Right ventricle myocardium inferior (tissue), 1 donor: ENCODE data around the gene CCDC13. TPM values are rescaled to one million over a fixed set of nuclear protein-coding genes. Genes with fewer than 3 reads are reported as not detected.

Experiments
- ATAC-seq: fragments of 200-7000 bp; cut with Tn5 transposase; one replicate; pipeline ENCODE4 v1.9.1; 2020; ENCODE audit warnings: mild to moderate bottlenecking, moderate library complexity
- DNase-seq: peaks from one replicate; pipeline ENCODE4 v3.0.0; 2021; ENCODE audit errors: missing footprints
- intact Hi-C: fragments of 100-400 bp; cut with DNase I; formaldehyde crosslinking; loops from one replicate; pipeline ENCODE4 v1.11.0; 2022
- total RNA-seq: library from RNA; stranded (reverse); fragmentation: NEBNext Ultra II Directional; extraction: Animal tissue kit (Norgen Biotek cat#: 25700); gene quantifications from one replicate; pipeline ENCODE4 v1.2.1, GENCODE V29; 2021
- donor health status: DM: no; HTN: yes; CAD: no; lungs with severe emphysema.

CCDC13 gene
- total RNA-seq, 1 donor from 2014 or later: 0.41 TPM

- intact Hi-C loops: no loop called here
- ATAC-seq: no peak
- DNase-seq: no peak
Observed at GRCh38 chr3:42801784-42802183, 28.7 kb upstream of the CCDC13 start.

GRCh38 chr3:42801048-42801620 is 28.1 kb upstream of the CCDC13 start:
- ATAC-seq (no peak), DNase-seq (no peak)
- intact Hi-C loops: no loop called here

DNA sequence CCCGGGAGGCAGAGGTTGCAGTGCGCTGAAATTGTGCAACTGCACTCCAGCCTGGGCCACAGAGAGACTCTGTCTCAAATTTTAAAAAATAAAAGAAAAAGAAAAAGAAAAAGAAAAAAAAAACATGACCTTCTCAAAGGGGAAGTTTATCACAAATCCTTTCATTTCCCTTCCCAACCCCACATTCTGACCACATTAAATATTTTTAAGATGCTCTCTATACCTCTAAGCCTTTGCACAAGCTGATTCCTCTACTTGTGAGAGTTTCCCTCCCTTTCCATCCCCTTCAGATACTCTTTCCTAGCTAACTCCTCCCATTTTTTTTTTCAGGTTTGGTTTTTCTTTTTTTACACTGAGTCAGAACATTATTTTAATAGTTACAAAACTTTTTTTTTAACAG is 27.2 kb upstream of the CCDC13 start:
- intact Hi-C loops: no loop called here
- ATAC-seq (no peak), DNase-seq (no peak)

DNA sequence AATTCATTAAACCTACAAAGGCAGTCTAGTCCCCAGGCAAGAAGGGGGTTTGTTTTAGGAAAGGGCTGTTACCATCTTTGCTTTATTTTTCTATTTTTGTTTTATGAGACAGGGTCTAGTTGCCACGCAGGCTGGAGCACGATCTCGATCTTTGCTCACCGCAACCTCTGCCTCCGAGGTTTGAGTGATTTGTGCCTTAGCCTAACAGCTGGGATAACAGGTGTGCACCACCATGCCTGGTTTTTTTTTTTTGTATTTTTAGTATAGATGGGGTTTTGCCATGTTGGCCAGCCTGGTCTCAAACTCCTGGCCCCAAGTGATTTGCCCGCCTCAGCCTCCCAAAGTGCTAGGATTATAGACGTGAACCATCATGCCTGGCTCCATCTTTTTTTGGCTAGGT is 26.3 kb upstream of the CCDC13 start:
- DNase-seq (no peak), ATAC-seq (no peak)
- intact Hi-C loops: no loop called here

DNA sequence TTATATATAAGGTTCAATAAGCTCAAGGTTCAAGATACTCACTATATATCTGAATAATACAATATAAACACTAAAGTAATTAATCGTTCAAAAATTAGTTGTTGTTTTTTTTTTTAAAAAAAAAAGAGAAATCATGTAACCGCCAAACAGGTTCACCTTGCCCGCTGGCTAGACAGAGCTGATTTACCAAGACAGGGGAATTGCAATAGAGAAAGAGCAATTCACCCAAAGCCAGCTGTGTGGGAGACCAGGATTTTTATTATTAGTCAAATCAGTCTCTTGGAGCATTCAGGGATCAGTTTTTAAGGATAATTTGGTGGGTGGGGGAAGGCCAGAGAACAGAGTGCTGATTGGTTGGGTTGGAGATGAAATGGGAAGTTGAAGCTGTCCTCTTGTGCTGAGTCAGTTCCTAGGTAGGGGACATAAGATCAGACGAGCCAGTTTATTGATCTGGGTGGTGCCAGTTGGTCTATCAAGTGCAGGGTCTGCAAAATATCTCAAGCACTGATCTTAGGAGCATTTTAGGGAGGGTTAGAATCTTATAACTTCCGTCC is 23.4 kb upstream of the CCDC13 start:
- no peak for DNase-seq
- intact Hi-C loops: no loop called here
- ATAC-seq: no peak

DNA sequence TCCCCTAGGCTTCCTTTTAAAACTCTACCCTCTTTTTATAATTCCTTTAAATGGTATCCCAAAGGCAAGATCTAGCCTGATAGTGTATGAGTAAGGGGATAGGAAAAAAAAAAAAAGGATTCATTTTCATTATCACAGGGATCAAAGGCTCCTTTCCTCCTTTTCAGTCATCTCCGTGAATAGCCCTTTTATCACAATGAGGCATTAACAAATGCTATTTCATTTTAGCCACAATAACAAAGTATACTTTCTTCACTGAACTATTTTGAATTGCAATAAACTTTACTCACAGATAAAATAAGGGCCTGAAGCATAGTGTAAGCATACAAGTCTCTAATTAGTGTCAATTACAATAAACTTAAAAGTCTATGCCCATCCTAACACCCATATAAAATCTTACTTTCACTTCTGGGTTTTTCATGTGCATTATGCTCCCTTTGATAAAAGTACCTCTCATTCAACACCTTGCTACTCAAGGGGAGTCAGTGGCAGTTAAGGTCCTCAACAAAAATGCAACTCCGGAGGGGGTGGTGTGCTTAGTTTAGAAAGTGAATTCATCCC is 22.6 kb upstream of the CCDC13 start:
- DNase-seq (no peak), ATAC-seq (no peak)
- intact Hi-C loops: no loop called here

GRCh38 chr3:42790714-42791229 is 17.7 kb upstream of the CCDC13 start:
- DNase-seq (no peak), ATAC-seq (no peak)
- intact Hi-C loops: no loop called here

- ATAC-seq (no peak), DNase-seq (no peak)
- intact Hi-C loops: no loop called here
Observed at GRCh38 chr3:42786631-42787030, 13.6 kb upstream of the CCDC13 start.

GRCh38 chr3:42786212-42786611 is 13.2 kb upstream of the CCDC13 start:
- intact Hi-C loops: no loop called here

DNA sequence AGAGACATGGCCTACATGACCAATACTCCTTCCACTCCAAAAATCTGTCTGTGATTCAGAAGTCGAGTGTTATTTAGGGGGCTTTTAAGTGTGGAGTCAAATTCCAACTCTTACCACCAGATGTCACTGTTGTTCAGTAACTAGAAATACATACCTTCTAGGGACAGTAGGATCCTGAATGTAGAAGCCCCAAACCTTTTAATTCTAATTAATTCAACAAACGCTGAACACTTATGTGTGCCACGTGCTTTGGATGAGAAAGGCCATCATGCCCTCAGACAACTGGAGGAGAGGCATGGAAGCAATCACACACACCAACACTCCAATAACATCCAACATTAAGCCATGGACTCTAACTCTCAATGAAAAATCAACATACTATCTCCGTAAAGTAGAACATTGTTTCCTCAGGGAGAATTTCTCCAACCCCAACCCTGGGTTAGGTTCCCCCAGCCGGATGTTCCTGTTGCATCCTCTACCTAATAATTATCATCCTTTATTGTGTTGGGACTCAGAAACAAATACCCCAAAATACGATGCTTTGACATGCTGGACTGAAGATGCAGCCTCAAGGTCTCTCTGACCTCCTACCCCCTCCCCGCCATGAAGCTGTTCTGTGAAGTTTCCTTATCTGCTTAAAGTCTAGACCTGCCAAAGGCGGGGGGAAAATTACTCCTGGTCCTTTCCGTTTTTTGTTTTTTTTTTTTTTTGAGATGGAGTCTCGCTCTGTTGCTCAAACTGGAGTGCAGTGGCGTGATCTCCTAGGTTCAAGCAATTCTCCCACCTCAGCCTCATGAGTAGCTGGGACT is 8.0 kb upstream of the CCDC13 start:
- intact Hi-C loops: loop anchor here (2.0 kb wide), 1 partner anchor 100 kb away; no protein-coding TSS in a partner anchor
- DNase-seq: no peak
- ATAC-seq: peak; percentile 64

More at GRCh38 chr3:42786212-42786611, 13.2 kb upstream of the CCDC13 start:
- DNase-seq (no peak), ATAC-seq (no peak)

GRCh38 chr3:42780398-42780797 is 7.3 kb upstream of the CCDC13 start:
- intact Hi-C loops: loop anchor here (2.0 kb wide), 1 partner anchor 100 kb away; no protein-coding TSS in a partner anchor
- no peak for DNase-seq
- ATAC-seq: no peak

DNA sequence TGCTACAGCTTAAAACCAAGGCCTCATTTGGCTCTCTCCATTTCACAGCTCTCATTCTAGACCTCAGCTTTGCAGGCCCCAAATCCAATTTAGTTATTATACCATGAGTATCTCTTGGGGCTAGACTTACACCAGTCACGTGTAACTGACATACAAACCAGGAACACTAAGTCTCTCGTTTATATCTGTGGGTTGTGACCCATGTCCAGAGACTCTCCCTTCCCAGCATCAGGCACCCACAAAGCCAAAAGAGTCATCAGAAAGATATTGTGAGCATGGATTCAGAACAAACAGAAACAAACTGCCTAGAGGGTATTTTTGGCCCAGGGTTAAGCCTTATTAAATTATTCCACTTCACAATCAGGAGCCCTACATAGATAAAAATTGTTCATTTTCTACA is 5.6 kb upstream of the CCDC13 start:
- intact Hi-C loops: loop anchor here (2.0 kb wide), 1 partner anchor 60 kb away; no protein-coding TSS in a partner anchor
- ATAC-seq (peak; percentile 57), DNase-seq (no peak)

DNA sequence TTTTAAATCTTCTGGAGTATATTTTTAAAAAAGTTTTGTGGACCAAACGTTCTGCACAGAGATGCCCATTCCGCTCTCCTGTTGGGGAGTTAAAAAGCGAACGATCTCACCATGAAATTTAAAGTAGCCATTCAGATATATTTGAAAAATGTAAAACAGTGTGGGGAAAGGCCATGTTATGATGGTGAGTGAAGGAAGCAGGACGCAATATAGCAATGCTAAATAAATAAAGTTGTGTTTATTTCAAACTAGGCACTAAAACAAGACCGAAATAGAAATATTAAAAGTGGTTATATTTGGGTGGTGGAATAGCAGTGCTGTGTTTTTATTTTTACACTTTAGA is 327 bp upstream of the CCDC13 start:
- no peak for DNase-seq
- no peak for ATAC-seq
- intact Hi-C loops: loop anchor here (1.0 kb wide), 1 partner anchor 31 kb away; the partner anchor contains the start of gene HIGD1A

DNA sequence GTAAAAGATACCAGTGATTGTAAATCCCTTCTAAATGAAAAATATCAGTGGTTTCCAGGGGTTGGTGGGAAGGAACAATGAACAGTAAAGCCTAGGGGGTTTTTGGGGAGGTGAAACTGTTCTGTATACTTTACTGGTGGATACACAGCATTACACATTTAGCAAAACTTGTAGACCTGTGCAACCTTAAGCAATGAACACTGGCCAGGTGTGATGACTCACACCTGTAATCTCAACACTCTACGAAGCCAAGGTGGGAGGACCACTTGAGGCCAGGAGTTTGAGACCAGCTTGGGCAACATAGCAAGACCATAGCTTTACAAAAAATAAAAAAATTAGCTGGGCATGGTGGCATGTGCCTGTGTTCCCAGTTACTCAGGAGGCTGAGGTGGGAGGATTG is 1.8 kb downstream of the CCDC13 start:
- no peak for DNase-seq
- no peak for ATAC-seq
- intact Hi-C loops: no loop called here

DNA sequence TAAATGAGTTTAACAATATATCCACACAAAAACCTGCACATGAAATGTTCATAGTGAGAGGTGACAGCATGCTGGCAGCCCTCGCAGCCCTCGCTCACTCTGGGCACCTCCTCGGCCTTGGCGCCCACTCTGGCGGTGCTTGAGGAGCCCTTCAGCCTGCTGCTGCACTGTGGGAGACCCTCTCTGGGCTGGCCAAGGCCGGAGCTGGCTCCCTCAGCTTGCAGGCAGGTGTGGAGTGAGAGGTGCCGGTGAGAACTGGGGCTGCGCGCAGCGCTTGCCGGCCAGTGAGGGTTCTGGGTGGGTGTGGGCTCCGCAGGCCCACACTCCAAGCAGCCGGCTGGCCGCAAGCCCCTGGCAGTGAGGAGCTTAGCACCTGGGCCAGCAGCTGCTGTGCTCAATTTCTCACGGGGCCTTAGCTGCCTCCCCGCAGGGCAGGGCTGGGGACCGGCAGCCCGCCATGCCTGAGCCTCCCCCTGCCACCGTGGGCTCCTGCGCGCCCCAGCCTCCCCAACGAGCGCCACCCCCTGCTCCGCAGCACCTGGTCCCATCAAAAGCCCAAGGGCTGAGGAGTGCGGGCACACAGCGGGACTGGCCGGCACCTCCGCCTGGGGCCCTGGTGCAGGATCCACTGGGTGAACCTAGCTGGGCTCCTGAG is 3.4 kb downstream of the CCDC13 start:
- DNase-seq: no peak
- intact Hi-C loops: no loop called here
- ATAC-seq: no peak

- DNase-seq (no peak), ATAC-seq (no peak)
- intact Hi-C loops: no loop called here
Observed at GRCh38 chr3:42764561-42765295, 8.3 kb downstream of the CCDC13 start.

- ATAC-seq: no peak
Observed at GRCh38 chr3:42764115-42764514, 8.9 kb downstream of the CCDC13 start.

GRCh38 chr3:42763021-42763420 is 10.0 kb downstream of the CCDC13 start:
- intact Hi-C loops: no loop called here
- DNase-seq (no peak), ATAC-seq (no peak)

More at GRCh38 chr3:42764115-42764514, 8.9 kb downstream of the CCDC13 start:
- no peak for DNase-seq
- intact Hi-C loops: no loop called here
